Naive thymus-derived CD4-positive, alpha-beta T cell (primary cell): Measurements from ENCODE around the gene PPP1R14B. TPM values are rescaled to one million over a fixed set of nuclear protein-coding genes. Genes with fewer than 3 reads are reported as not detected.
A peak's percentile ranks its signal among the peaks of the same experiment; 100 is the strongest.

Experiments used
- ATAC-seq: fragments of 150-1000 bp; cut with Tn5 transposase; 2 replicates; pipeline ENCODE4 v1.10.0; 2021; ENCODE audit warnings: mild to moderate bottlenecking, moderate library complexity
- CTCF ChIA-PET: fragments of 350-600 bp; sonication (Branson Sonifier 250); formaldehyde crosslinking; loops from one replicate; lab custom pipeline; 2021; ENCODE audit warnings: antibody characterized with exemption; lab: Charles Lee
- POLR2A ChIA-PET: fragments of 350-600 bp; sonication (Branson Sonifier 250); formaldehyde crosslinking; loops from one replicate; lab custom pipeline; 2021; ENCODE audit warnings: antibody characterized with exemption, inconsistent platforms; lab: Charles Lee
- DNase-seq, 9 donors: peaks; one replicate each; pipeline versions ENCODE4 v3.0.0 to v3.0.0-alpha.2; 2020 to 2022; ENCODE audit warnings: mixed read lengths in 1 of 9
- H3K27ac ChIP-seq: one replicate; pipeline ENCODE4 v1.7.0; 2013; ENCODE audit warnings: mild to moderate bottlenecking, low read depth, low read length, moderate library complexity
- H3K27me3 ChIP-seq, 2 donors: one replicate each; pipeline ENCODE4 v1.7.0; 2013; ENCODE audit warnings: low read length in 2 of 2, mild to moderate bottlenecking in 2 of 2, moderate library complexity in 2 of 2; ENCODE audit not compliant: control insufficient read depth in 2 of 2, insufficient read depth in 2 of 2
- H3K36me3 ChIP-seq, 3 experiments: 1 replicate in 2 of 3; 2 replicates in 1 of 3; pipeline ENCODE4 v1.7.0; 2013; ENCODE audit warnings: low read length in 3 of 3, mild to moderate bottlenecking in 3 of 3, moderate library complexity in 1 of 3; ENCODE audit not compliant: insufficient read depth in 3 of 3, control insufficient read depth in 2 of 3
- H3K4me1 ChIP-seq, 2 donors: one replicate each; pipeline ENCODE4 v1.7.0; 2013; ENCODE audit warnings: low read length in 2 of 2, mild to moderate bottlenecking in 2 of 2, moderate library complexity in 1 of 2; ENCODE audit not compliant: control insufficient read depth in 2 of 2, insufficient read depth in 2 of 2
- H3K4me3 ChIP-seq: 2 replicates; pipeline ENCODE4 v1.7.0; 2013; ENCODE audit warnings: mild to moderate bottlenecking, low read length
- H3K9me3 ChIP-seq, 3 experiments: 1 replicate in 2 of 3; 2 replicates in 1 of 3; pipeline ENCODE4 v1.7.0; 2013; ENCODE audit warnings: low read length in 3 of 3; ENCODE audit not compliant: control insufficient read depth in 2 of 3
- H3K27ac Mint-ChIP-seq, 9 donors: one replicate each; pipeline ENCODE4 v1.8.0; 2020 to 2022; ENCODE audit warnings: mixed read lengths in 9 of 9, mild to moderate bottlenecking in 8 of 9, moderate library complexity in 5 of 9, inconsistent platforms in 2 of 9
- H3K27me3 Mint-ChIP-seq, 5 donors: one replicate each; pipeline ENCODE4 v1.8.0; 2021 to 2022; ENCODE audit warnings: mixed read lengths in 5 of 5, mild to moderate bottlenecking in 1 of 5
- H3K36me3 Mint-ChIP-seq, 5 donors: one replicate each; pipeline ENCODE4 v1.8.0; 2020 to 2022; ENCODE audit warnings: mixed read lengths in 5 of 5, mild to moderate bottlenecking in 3 of 5, inconsistent platforms in 1 of 5
- H3K4me1 Mint-ChIP-seq, 7 donors: one replicate each; pipeline ENCODE4 v1.8.0; 2020 to 2022; ENCODE audit warnings: mixed read lengths in 7 of 7, mild to moderate bottlenecking in 3 of 7, inconsistent platforms in 1 of 7
- H3K4me3 Mint-ChIP-seq, 10 donors: one replicate each; pipeline ENCODE4 v1.8.0; 2020 to 2022; ENCODE audit warnings: mild to moderate bottlenecking in 10 of 10, mixed read lengths in 10 of 10, moderate library complexity in 6 of 10, inconsistent platforms in 2 of 10
- H3K9me3 Mint-ChIP-seq, 11 donors: one replicate each; pipeline ENCODE4 v1.8.0; 2020 to 2022; ENCODE audit warnings: mixed read lengths in 11 of 11, mild to moderate bottlenecking in 4 of 11, inconsistent platforms in 1 of 11, moderate library complexity in 1 of 11
- intact Hi-C, 2 donors: fragments of 100-400 bp; cut with micrococcal nuclease; formaldehyde crosslinking; loops; one replicate each; pipeline ENCODE4 v1.15.1; 2023
- polyA plus RNA-seq, 2 donors: library from polyadenylated mRNA; unstranded; fragments of 300-500 nt; fragmentation: Illumina TruSeq; gene quantifications; one replicate each; pipeline ENCODE4 v1.2.3, GENCODE V29; 2021
- total RNA-seq, 6 experiments: library from RNA in 5 of 6; stranded (reverse) in 5 of 6; gene quantifications; 1 replicate in 5 of 6; 2 replicates in 1 of 6; pipeline ENCODE4 v1.2.3 and lab custom pipeline; 2021 to 2026

PPP1R14B gene
- total and polyA plus RNA-seq, 7 experiments from 2014 or later: 20.1 to 116 (median 26.0) TPM

DNA sequence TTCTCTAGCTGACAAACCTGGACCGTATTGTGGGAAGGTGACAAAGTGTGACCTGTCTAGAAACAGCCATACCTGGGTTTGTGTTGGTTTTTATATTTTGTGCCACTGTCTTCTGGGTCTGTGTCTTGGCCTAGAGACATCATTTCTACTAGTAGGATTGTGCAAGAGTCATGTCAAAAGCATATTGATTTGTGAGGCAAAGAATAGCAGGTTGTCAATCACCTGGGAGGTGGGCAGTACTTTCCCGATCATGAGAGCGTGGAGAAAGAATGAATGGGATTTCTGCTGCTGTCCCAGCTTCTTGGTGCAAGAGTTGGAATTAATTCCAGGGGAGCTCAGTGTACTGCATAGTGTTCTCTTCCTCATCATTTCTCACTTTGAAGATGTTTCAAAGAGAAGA is 45.2 kb downstream of the PPP1R14B start:
- peaks cover 9 to 73% (median 19%) of the 10 kb centered on the region in 3 experiments for H3K36me3 ChIP-seq
- H3K4me3 ChIP-seq: no peak overlapping the region
- no peak overlapping the region for H3K27ac ChIP-seq
- no peaks in the 10 kb centered on the region for H3K9me3 ChIP-seq
- intact Hi-C loops: no loop called here
- ChIA-PET CTCF (interaction anchor here (0.7 to 2.1 kb wide), 3 partner anchors 12 to 67 kb away, joined by 3 to 5 read pairs (median 3); no protein-coding TSS in a partner anchor), POLR2A (interaction anchor here (1.0 to 1.2 kb wide), 3 partner anchors 48 to 102 kb away, joined by 3 to 7 read pairs (median 4); no protein-coding TSS in a partner anchor)
- Mint-ChIP-seq H3K4me1 (peaks cover 15 to 44% (median 23%) of the 10 kb centered on the region in 7 donors), H3K27ac (peak overlapping the region in 2 of 9 donors; percentile 14 to 43), H3K4me3 (no peak overlapping the region), H3K9me3 (no peaks in the 10 kb centered on the region), H3K36me3 (peaks cover 5 to 45% (median 24%) of the 10 kb centered on the region in 5 donors), H3K27me3 (no peaks in the 10 kb centered on the region)
- DNase-seq (no peak), ATAC-seq (no peak)
- no peaks in the 10 kb centered on the region for H3K27me3 ChIP-seq
- peaks cover 17 to 21% of the 10 kb centered on the region in 2 donors for H3K4me1 ChIP-seq

DNA sequence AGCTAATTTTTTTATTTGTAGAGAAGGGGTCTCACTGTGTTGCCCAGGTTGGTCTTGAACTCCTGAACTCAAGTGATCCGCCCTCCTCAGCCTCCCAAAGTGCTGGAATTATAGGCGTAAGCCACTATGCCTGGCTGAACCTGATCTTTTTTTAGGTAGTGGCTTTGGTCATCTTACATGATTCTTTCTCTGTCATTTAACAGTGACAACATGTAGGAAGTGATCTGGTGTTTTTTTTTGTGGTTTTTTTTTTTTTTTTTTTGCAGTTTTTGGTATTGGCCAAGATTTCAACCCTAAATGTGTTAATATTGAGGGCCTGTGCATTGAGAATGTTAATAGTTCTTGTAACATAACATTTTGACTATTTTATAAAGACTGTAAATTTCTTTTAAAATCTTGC is 48.2 kb downstream of the PPP1R14B start:
- H3K9me3 Mint-ChIP-seq: no peaks in the 10 kb centered on the region
- H3K4me3 Mint-ChIP-seq: no peak overlapping the region
- no peaks in the 10 kb centered on the region for H3K4me1 ChIP-seq
- H3K27ac ChIP-seq: no peak overlapping the region
- H3K27me3 ChIP-seq: no peaks in the 10 kb centered on the region
- peak overlapping the region in 1 of 9 donors; percentile 14 for H3K27ac Mint-ChIP-seq
- H3K36me3 Mint-ChIP-seq: peaks cover 5 to 59% (median 31%) of the 10 kb centered on the region in 5 donors
- intact Hi-C loops: no loop called here
- peaks cover 0 to 26% (median 3%) of the 10 kb centered on the region in 7 donors for H3K4me1 Mint-ChIP-seq
- H3K36me3 ChIP-seq: peaks cover 28 to 95% (median 31%) of the 10 kb centered on the region in 3 experiments
- CTCF ChIA-PET: no interaction called here
- POLR2A ChIA-PET: interaction anchor here (1.1 kb wide), 1 partner anchor 105 kb away, joined by 3 read pairs; no protein-coding TSS in a partner anchor
- no peaks in the 10 kb centered on the region for H3K27me3 Mint-ChIP-seq
- DNase-seq: no peak
- no peak overlapping the region for H3K4me3 ChIP-seq
- H3K9me3 ChIP-seq: no peaks in the 10 kb centered on the region
- no peak for ATAC-seq

DNA sequence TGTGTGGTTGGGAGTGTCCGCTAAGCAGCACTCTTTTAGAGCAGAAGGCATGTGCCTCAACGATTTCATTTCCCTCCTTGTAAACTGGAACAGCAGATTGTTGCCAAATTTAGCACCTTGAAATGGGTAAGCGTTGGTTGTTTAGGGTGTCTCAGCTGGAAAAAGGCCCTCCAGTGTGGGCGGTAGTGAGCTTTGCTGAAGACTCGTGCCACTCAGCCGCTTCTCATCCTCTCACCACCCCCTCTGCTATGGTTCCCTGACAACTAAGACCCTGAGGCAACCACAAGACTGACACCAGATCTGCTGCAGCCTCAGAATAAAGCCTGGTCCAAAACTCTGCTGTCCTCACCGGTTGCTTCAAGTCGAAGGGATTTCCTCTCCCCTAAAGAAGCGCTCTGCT is 50.1 kb downstream of the PPP1R14B start:
- CTCF ChIA-PET: no interaction called here
- Histone ChIP-seq H3K27ac (no peak overlapping the region), H3K9me3 (no peaks in the 10 kb centered on the region), H3K4me3 (no peak overlapping the region), H3K27me3 (no peaks in the 10 kb centered on the region), H3K4me1 (no peaks in the 10 kb centered on the region), H3K36me3 (peaks cover 28 to 90% (median 32%) of the 10 kb centered on the region in 3 experiments)
- POLR2A ChIA-PET: interaction anchor here (0.6 to 1.2 kb wide), 2 partner anchors 10 to 27 kb away, joined by 4 to 5 read pairs; partner anchors contain the start of gene FERMT3
- Mint-ChIP-seq H3K4me3 (no peak overlapping the region), H3K36me3 (peaks cover 5 to 48% (median 23%) of the 10 kb centered on the region in 5 donors), H3K27me3 (no peaks in the 10 kb centered on the region), H3K9me3 (no peaks in the 10 kb centered on the region), H3K27ac (peak overlapping the region in 6 of 9 donors; percentile 8 to 59 (median 23)), H3K4me1 (peaks cover 0 to 26% (median 12%) of the 10 kb centered on the region in 7 donors)
- ATAC-seq (no peak), DNase-seq (no peak)
- intact Hi-C loops: no loop called here

Other genes with a start within 250 kb of the PPP1R14B start
- not detected for gene FLRT1, start 211.0 kb downstream of the PPP1R14B start, total RNA-seq
- under 1 TPM; 0.05 to 0.12 TPM for gene FLRT1, start 211.0 kb downstream of the PPP1R14B start, polyA plus RNA-seq
- gene MACROD1, start 80.8 kb downstream of the PPP1R14B start, total RNA-seq: 10 to 100 TPM in 2 of 5 experiments, 1 to 10 TPM in 3; 5.4 to 12.4 (median 8.7) TPM
- 10 to 100 TPM in 1 of 2 donors, 1 to 10 TPM in 1; 9.7 to 16.2 TPM for gene MACROD1, start 80.8 kb downstream of the PPP1R14B start, polyA plus RNA-seq
- gene STIP1, start 60.8 kb downstream of the PPP1R14B start, total RNA-seq: 100 to 1,000 TPM in 1 of 5 experiments, 10 to 100 TPM in 4; 45.1 to 243 (median 88.8) TPM
- gene STIP1, start 60.8 kb downstream of the PPP1R14B start, polyA plus RNA-seq: 100 to 1,000 TPM in 1 of 2 donors, 10 to 100 TPM in 1; 56.6 to 123 TPM
- gene FERMT3, start 40.2 kb downstream of the PPP1R14B start, total RNA-seq: 100 to 1,000 TPM in 4 of 5 experiments, 10 to 100 TPM in 1; 77.1 to 209 (median 120) TPM
- 100 to 1,000 TPM; 119 to 186 TPM for gene FERMT3, start 40.2 kb downstream of the PPP1R14B start, polyA plus RNA-seq
- gene TRPT1, start 20.8 kb downstream of the PPP1R14B start, total RNA-seq: 10 to 100 TPM; 24.0 to 53.0 (median 27.2) TPM
- 10 to 100 TPM; 50.0 to 53.7 TPM for gene TRPT1, start 20.8 kb downstream of the PPP1R14B start, polyA plus RNA-seq
- gene NUDT22, start 20.7 kb downstream of the PPP1R14B start, total RNA-seq: 10 to 100 TPM; 47.8 to 94.0 (median 78.3) TPM
- 10 to 100 TPM; 40.7 to 51.2 TPM for gene NUDT22, start 20.7 kb downstream of the PPP1R14B start, polyA plus RNA-seq
- gene DNAJC4, start 16.4 kb downstream of the PPP1R14B start, total RNA-seq: 10 to 100 TPM; 39.3 to 61.7 (median 47.4) TPM
- gene DNAJC4, start 16.4 kb downstream of the PPP1R14B start, polyA plus RNA-seq: 10 to 100 TPM; 24.3 to 26.7 TPM
- gene VEGFB, start 12.4 kb downstream of the PPP1R14B start, total RNA-seq: 10 to 100 TPM; 30.6 to 99.5 (median 88.0) TPM
- gene VEGFB, start 12.4 kb downstream of the PPP1R14B start, polyA plus RNA-seq: 10 to 100 TPM; 12.9 to 15.3 TPM
- 10 to 100 TPM; 20.3 to 46.6 (median 33.5) TPM for gene FKBP2, start 5.8 kb downstream of the PPP1R14B start, total RNA-seq
- gene FKBP2, start 5.8 kb downstream of the PPP1R14B start, polyA plus RNA-seq: 10 to 100 TPM; 61.8 to 81.4 TPM
- 10 to 100 TPM in 2 of 5 experiments, 1 to 10 TPM in 3; 3.3 to 12.1 (median 8.1) TPM for gene PLCB3, start 4.6 kb upstream of the PPP1R14B start, total RNA-seq
- under 1 TPM; 0.19 to 0.81 TPM for gene PLCB3, start 4.6 kb upstream of the PPP1R14B start, polyA plus RNA-seq
- 10 to 100 TPM; 17.5 to 41.1 (median 22.7) TPM for gene BAD, start 37.7 kb upstream of the PPP1R14B start, total RNA-seq
- 10 to 100 TPM; 40.3 TPM for gene BAD, start 37.7 kb upstream of the PPP1R14B start, polyA plus RNA-seq
- 10 to 100 TPM; 25.2 to 45.9 (median 34.3) TPM for gene GPR137, start 38.9 kb upstream of the PPP1R14B start, total RNA-seq
- gene GPR137, start 38.9 kb upstream of the PPP1R14B start, polyA plus RNA-seq: 1 to 10 TPM; 4.9 to 5.4 TPM
- gene KCNK4, start 44.4 kb upstream of the PPP1R14B start, total RNA-seq: under 1 TPM in 1 of 5 experiments, not detected in 4; 0.42 TPM
- gene KCNK4, start 44.4 kb upstream of the PPP1R14B start, polyA plus RNA-seq: not detected
- under 1 TPM in 1 of 5 experiments, not detected in 4; 0.60 TPM for gene CATSPERZ, start 53.4 kb upstream of the PPP1R14B start, total RNA-seq
- not detected for gene CATSPERZ, start 53.4 kb upstream of the PPP1R14B start, polyA plus RNA-seq
- 10 to 100 TPM; 23.7 to 42.0 (median 27.9) TPM for gene ESRRA, start 58.6 kb upstream of the PPP1R14B start, total RNA-seq
- 10 to 100 TPM in 1 of 2 donors, 1 to 10 TPM in 1; 5.3 to 12.9 TPM for gene ESRRA, start 58.6 kb upstream of the PPP1R14B start, polyA plus RNA-seq
- 100 to 1,000 TPM in 4 of 5 experiments, 10 to 100 TPM in 1; 90.9 to 208 (median 152) TPM for gene TRMT112, start 70.6 kb upstream of the PPP1R14B start, total RNA-seq
- gene TRMT112, start 70.6 kb upstream of the PPP1R14B start, polyA plus RNA-seq: 100 to 1,000 TPM; 527 to 613 TPM
- 10 to 100 TPM; 41.4 to 99.2 (median 55.2) TPM for gene PRDX5, start 71.2 kb upstream of the PPP1R14B start, total RNA-seq
- 100 to 1,000 TPM; 184 to 195 TPM for gene PRDX5, start 71.2 kb upstream of the PPP1R14B start, polyA plus RNA-seq
- gene CCDC88B, start 93.3 kb upstream of the PPP1R14B start, total RNA-seq: 100 to 1,000 TPM in 3 of 5 experiments, 10 to 100 TPM in 2; 73.4 to 182 (median 116) TPM
- gene CCDC88B, start 93.3 kb upstream of the PPP1R14B start, polyA plus RNA-seq: 10 to 100 TPM; 12.8 to 35.1 TPM
- 10 to 100 TPM; 14.2 to 35.7 (median 27.9) TPM for gene RPS6KA4, start 112.2 kb upstream of the PPP1R14B start, total RNA-seq
- 1 to 10 TPM; 4.6 to 7.7 TPM for gene RPS6KA4, start 112.2 kb upstream of the PPP1R14B start, polyA plus RNA-seq